Measurements from ENCODE around the gene ZNF385D.

Gene ZNF385D

GRCh38 chr3:21372316-21372715 is 378.7 kb downstream of the ZNF385D start:
- Histone ChIP-seq H3K4me3 (no peak overlapping the region), H3K9me3 (replicated peaks in 1 of 11) (0 out of 22 replicates have a peak, but pooled peaks cover 0 to 6% (median 0%) of the 10 kb centered on the region in 11 experiments), H3K27me3 (no peaks in the 10 kb centered on the region), H3K4me2 (peak overlapping the region in 9 of 11 experiments; percentile 1 to 61 (median 32); a peak in 13 of 22 replicates), H3K4me1 (peaks cover 0 to 13% (median 10%) of the 10 kb centered on the region in 10 experiments; a peak in 10 of 20 replicates), H3K36me3 (no peaks in the 10 kb centered on the region), H3K27ac (peak overlapping the region in 4 of 11 experiments; percentile 8 to 43 (median 34); a peak in 4 of 22 replicates), H4K20me1 (no peaks in the 10 kb centered on the region), H3K9ac (no peak overlapping the region)
- TF ChIP-seq Cebpa-rat (IDR thresholded peaks at IDR 0.05) = no peak
